IPS-18a (cell line): ENCODE measurements around the gene C1QTNF6.

Source experiments
- H3K27ac ChIP-seq: one replicate; pipeline ENCODE4 v1.5.1; 2013; ENCODE audit warnings: low read length
- H3K27me3 ChIP-seq: one replicate; pipeline ENCODE4 v1.6.1; 2013; ENCODE audit warnings: mild to moderate bottlenecking, low read length; ENCODE audit not compliant: control insufficient read depth, insufficient read depth
- H3K36me3 ChIP-seq: one replicate; pipeline ENCODE4 v1.6.1; 2013; ENCODE audit warnings: low read depth, low read length; ENCODE audit not compliant: control insufficient read depth
- H3K4me1 ChIP-seq: one replicate; pipeline ENCODE4 v1.6.1; 2013; ENCODE audit warnings: low read depth, low read length; ENCODE audit not compliant: control insufficient read depth
- H3K4me3 ChIP-seq: one replicate; pipeline ENCODE4 v1.5.1; 2013; ENCODE audit warnings: low read length
- H3K9ac ChIP-seq: one replicate; pipeline ENCODE4 v1.6.1; 2013; ENCODE audit warnings: mild to moderate bottlenecking, low read length, moderate library complexity
- H3K9me3 ChIP-seq: one replicate; pipeline ENCODE4 v1.6.1; 2013; ENCODE audit warnings: low read depth, low read length; ENCODE audit not compliant: control insufficient read depth

Gene C1QTNF6

GRCh38 chr22:37183432-37184379, 4.3 kb downstream of the C1QTNF6 start:
- Histone ChIP-seq H3K27me3 (no peaks in the 10 kb centered on the region), H3K27ac (no peak overlapping the region), H3K9ac (no peak overlapping the region), H3K9me3 (no peaks in the 10 kb centered on the region), H3K4me1 (peaks cover 11% of the 10 kb centered on the region), H3K36me3 (no peaks in the 10 kb centered on the region), H3K4me3 (no peak overlapping the region)

- Histone ChIP-seq H3K27me3 (no peaks in the 10 kb centered on the region), H3K4me1 (peaks cover 6% of the 10 kb centered on the region), H3K9me3 (no peaks in the 10 kb centered on the region), H3K27ac (no peak overlapping the region), H3K9ac (no peak overlapping the region), H3K4me3 (no peak overlapping the region), H3K36me3 (no peaks in the 10 kb centered on the region)
Observed at GRCh38 chr22:37182949-37183245, 5.2 kb downstream of the C1QTNF6 start.

GRCh38 chr22:37182101-37182948, 5.7 kb downstream of the C1QTNF6 start:
- no peak overlapping the region for H3K4me3 ChIP-seq
- H3K36me3 ChIP-seq = no peaks in the 10 kb centered on the region
- H3K9me3 ChIP-seq = no peaks in the 10 kb centered on the region
- H3K27me3 ChIP-seq = no peaks in the 10 kb centered on the region
- peaks cover 6% of the 10 kb centered on the region for H3K4me1 ChIP-seq
- no peak overlapping the region for H3K27ac ChIP-seq
- no peak overlapping the region for H3K9ac ChIP-seq

- peaks cover 6% of the 10 kb centered on the region for H3K4me1 ChIP-seq
- H3K36me3 ChIP-seq = no peaks in the 10 kb centered on the region
- H3K9ac ChIP-seq = no peak overlapping the region
- H3K27me3 ChIP-seq = no peaks in the 10 kb centered on the region
- H3K9me3 ChIP-seq = no peaks in the 10 kb centered on the region
- no peak overlapping the region for H3K4me3 ChIP-seq
- no peak overlapping the region for H3K27ac ChIP-seq
Observed at GRCh38 chr22:37181681-37182080, 6.4 kb downstream of the C1QTNF6 start.

GRCh38 chr22:37180531-37181231, 7.4 kb downstream of the C1QTNF6 start:
- Histone ChIP-seq H3K4me3 (no peak overlapping the region), H3K4me1 (no peaks in the 10 kb centered on the region), H3K9ac (no peak overlapping the region), H3K27me3 (no peaks in the 10 kb centered on the region), H3K9me3 (no peaks in the 10 kb centered on the region), H3K36me3 (no peaks in the 10 kb centered on the region), H3K27ac (no peak overlapping the region)

GRCh38 chr22:37179622-37180420, 8.2 kb downstream of the C1QTNF6 start:
- no peaks in the 10 kb centered on the region for H3K36me3 ChIP-seq
- H3K9me3 ChIP-seq = no peaks in the 10 kb centered on the region
- H3K27me3 ChIP-seq = no peaks in the 10 kb centered on the region
- no peak overlapping the region for H3K4me3 ChIP-seq
- no peak overlapping the region for H3K9ac ChIP-seq
- no peak overlapping the region for H3K27ac ChIP-seq
- no peaks in the 10 kb centered on the region for H3K4me1 ChIP-seq

- no peak overlapping the region for H3K9ac ChIP-seq
- no peak overlapping the region for H3K27ac ChIP-seq
- H3K9me3 ChIP-seq = no peaks in the 10 kb centered on the region
- H3K36me3 ChIP-seq = no peaks in the 10 kb centered on the region
- no peaks in the 10 kb centered on the region for H3K27me3 ChIP-seq
- H3K4me3 ChIP-seq = no peak overlapping the region
- no peaks in the 10 kb centered on the region for H3K4me1 ChIP-seq
Observed at GRCh38 chr22:37179126-37179470, 8.9 kb downstream of the C1QTNF6 start.

- Histone ChIP-seq H3K9me3 (no peaks in the 10 kb centered on the region), H3K36me3 (no peaks in the 10 kb centered on the region), H3K27ac (no peak overlapping the region), H3K4me1 (no peaks in the 10 kb centered on the region), H3K27me3 (no peaks in the 10 kb centered on the region), H3K4me3 (no peak overlapping the region), H3K9ac (no peak overlapping the region)
Observed at GRCh38 chr22:37178350-37179125, 9.5 kb downstream of the C1QTNF6 start.

GRCh38 chr22:37177755-37178154, 10.3 kb downstream of the C1QTNF6 start:
- Histone ChIP-seq H3K27me3 (no peaks in the 10 kb centered on the region), H3K4me3 (no peak overlapping the region), H3K36me3 (no peaks in the 10 kb centered on the region)

GRCh38 chr22:37177221-37177620, 10.8 kb downstream of the C1QTNF6 start:
- Histone ChIP-seq H3K36me3 (no peaks in the 10 kb centered on the region), H3K4me1 (peaks cover 3% of the 10 kb centered on the region), H3K9ac (no peak overlapping the region), H3K4me3 (no peak overlapping the region), H3K27me3 (no peaks in the 10 kb centered on the region), H3K27ac (no peak overlapping the region), H3K9me3 (no peaks in the 10 kb centered on the region)

More at GRCh38 chr22:37177755-37178154, 10.3 kb downstream of the C1QTNF6 start:
- H3K9me3 ChIP-seq = no peaks in the 10 kb centered on the region
- H3K9ac ChIP-seq = no peak overlapping the region
- H3K4me1 ChIP-seq = no peaks in the 10 kb centered on the region
- H3K27ac ChIP-seq = no peak overlapping the region
